Activated B cell treated with CpG ODN at 0.5 μM for 24 hours (primary cell): ENCODE data around the gene DCP1B. TPM values are rescaled to one million over a fixed set of nuclear protein-coding genes. Genes with fewer than 3 reads are reported as not detected.

Source experiments
- ATAC-seq: fragments of 200-7000 bp; cut with Tn5 transposase; one replicate; pipeline ENCODE4 v1.10.0; 2021; ENCODE audit warnings: low read depth, mild to moderate bottlenecking, moderate library complexity
- CTCF ChIA-PET: fragments of 350-600 bp; sonication (Branson Sonifier 250); formaldehyde crosslinking; loops from one replicate; lab custom pipeline; 2021; ENCODE audit warnings: antibody characterized with exemption; lab: Charles Lee
- POLR2A ChIA-PET: fragments of 350-600 bp; sonication (Branson Sonifier 250); formaldehyde crosslinking; loops from one replicate; lab custom pipeline; 2021; ENCODE audit warnings: antibody characterized with exemption; lab: Charles Lee
- DNase-seq: peaks from one replicate; pipeline ENCODE4 v3.0.0; 2022
- H3K27ac Mint-ChIP-seq: one replicate; pipeline ENCODE4 v1.8.0; 2020; ENCODE audit warnings: mixed read lengths
- H3K27me3 Mint-ChIP-seq: one replicate; pipeline ENCODE4 v1.8.0; 2021; ENCODE audit warnings: mixed read lengths
- H3K36me3 Mint-ChIP-seq: one replicate; pipeline ENCODE4 v1.8.0; 2021; ENCODE audit warnings: low read depth, mixed read lengths
- H3K4me1 Mint-ChIP-seq: one replicate; pipeline ENCODE4 v1.8.0; 2021; ENCODE audit warnings: mixed read lengths
- H3K4me3 Mint-ChIP-seq: one replicate; pipeline ENCODE4 v1.8.0; 2020; ENCODE audit warnings: mild to moderate bottlenecking, mixed read lengths
- H3K9me3 Mint-ChIP-seq: one replicate; pipeline ENCODE4 v1.8.0; 2020; ENCODE audit warnings: mixed read lengths
- CTCF ChIP-seq: fragments of 200-600 bp; IDR thresholded peaks from one replicate; pipeline ENCODE4 v1.8.0; 2022; ENCODE audit warnings: antibody characterized with exemption, mild to moderate bottlenecking
- intact Hi-C: fragments of 100-400 bp; cut with micrococcal nuclease; formaldehyde crosslinking; loops from one replicate; pipeline ENCODE4 v1.15.1; 2024
- total RNA-seq: library from RNA; stranded (reverse); gene quantifications from 2 replicates; pipeline ENCODE4 v1.2.3, GENCODE V29; 2022

DCP1B gene
- total RNA-seq, 1 donor from 2014 or later: 14.7 TPM

GRCh38 chr12:1977109-1977508 lies 27.1 kb downstream of the DCP1B start:
- Mint-ChIP-seq H3K27me3 (no peaks in the 10 kb centered on the region), H3K9me3 (no peaks in the 10 kb centered on the region), H3K36me3 (peaks cover 12% of the 10 kb centered on the region), H3K4me1 (no peaks in the 10 kb centered on the region), H3K4me3 (no peak overlapping the region), H3K27ac (no peak overlapping the region)
- POLR2A ChIA-PET: interaction anchor here (0.7 kb wide), 1 partner anchor 92 kb away, joined by 3 read pairs; no protein-coding TSS in a partner anchor
- ATAC-seq: no peak
- CTCF ChIA-PET: no interaction called here
- no peak for DNase-seq
- TF ChIP-seq CTCF: no peak
- intact Hi-C loops: no loop called here

GRCh38 chr12:1974812-1975211 lies 29.4 kb downstream of the DCP1B start:
- H3K27ac Mint-ChIP-seq: no peak overlapping the region
- H3K4me3 Mint-ChIP-seq: no peak overlapping the region
- ATAC-seq (no peak), DNase-seq (no peak)
- no peak for TF ChIP-seq CTCF
- H3K4me1 Mint-ChIP-seq: no peaks in the 10 kb centered on the region
- ChIA-PET CTCF (no interaction called here), POLR2A (no interaction called here)
- intact Hi-C loops: no loop called here
- H3K36me3 Mint-ChIP-seq: peaks cover 12% of the 10 kb centered on the region
- H3K27me3 Mint-ChIP-seq: no peaks in the 10 kb centered on the region
- H3K9me3 Mint-ChIP-seq: no peaks in the 10 kb centered on the region

- H3K36me3 Mint-ChIP-seq: peaks cover 12% of the 10 kb centered on the region
- H3K9me3 Mint-ChIP-seq: no peaks in the 10 kb centered on the region
- ChIA-PET POLR2A (no interaction called here), CTCF (interaction anchor here (1.6 kb wide), 1 partner anchor 33 kb away, joined by 5 read pairs; no protein-coding TSS in a partner anchor)
- TF ChIP-seq CTCF: no peak
- no peak overlapping the region for H3K27ac Mint-ChIP-seq
- no peaks in the 10 kb centered on the region for H3K27me3 Mint-ChIP-seq
- intact Hi-C loops: no loop called here
- ATAC-seq (no peak), DNase-seq (no peak)
- H3K4me3 Mint-ChIP-seq: no peak overlapping the region
- H3K4me1 Mint-ChIP-seq: no peaks in the 10 kb centered on the region
These were observed 31.4 kb downstream of the DCP1B start for GRCh38 chr12:1972856-1973317.

- H3K9me3 Mint-ChIP-seq: no peaks in the 10 kb centered on the region
- POLR2A ChIA-PET: no interaction called here
- DNase-seq (no peak), ATAC-seq (no peak)
- H3K4me3 Mint-ChIP-seq: no peak overlapping the region
- no peaks in the 10 kb centered on the region for H3K4me1 Mint-ChIP-seq
- H3K27me3 Mint-ChIP-seq: no peaks in the 10 kb centered on the region
- H3K27ac Mint-ChIP-seq: no peak overlapping the region
- no peak for TF ChIP-seq CTCF
- peaks cover 12% of the 10 kb centered on the region for H3K36me3 Mint-ChIP-seq
- intact Hi-C loops: no loop called here
- CTCF ChIA-PET: no interaction called here
These were observed 32.0 kb downstream of the DCP1B start for GRCh38 chr12:1972260-1972659.

- TF ChIP-seq CTCF: no peak
- DNase-seq (no peak), ATAC-seq (no peak)
- ChIA-PET CTCF (no interaction called here), POLR2A (no interaction called here)
- Mint-ChIP-seq H3K9me3 (no peaks in the 10 kb centered on the region), H3K27me3 (no peaks in the 10 kb centered on the region), H3K4me1 (no peaks in the 10 kb centered on the region), H3K36me3 (peaks cover 29% of the 10 kb centered on the region), H3K27ac (no peak overlapping the region), H3K4me3 (no peak overlapping the region)
- intact Hi-C loops: no loop called here
These were observed 33.8 kb downstream of the DCP1B start for GRCh38 chr12:1970331-1970900.
